ENCODE measurements around the gene FAM120B.

DNA sequence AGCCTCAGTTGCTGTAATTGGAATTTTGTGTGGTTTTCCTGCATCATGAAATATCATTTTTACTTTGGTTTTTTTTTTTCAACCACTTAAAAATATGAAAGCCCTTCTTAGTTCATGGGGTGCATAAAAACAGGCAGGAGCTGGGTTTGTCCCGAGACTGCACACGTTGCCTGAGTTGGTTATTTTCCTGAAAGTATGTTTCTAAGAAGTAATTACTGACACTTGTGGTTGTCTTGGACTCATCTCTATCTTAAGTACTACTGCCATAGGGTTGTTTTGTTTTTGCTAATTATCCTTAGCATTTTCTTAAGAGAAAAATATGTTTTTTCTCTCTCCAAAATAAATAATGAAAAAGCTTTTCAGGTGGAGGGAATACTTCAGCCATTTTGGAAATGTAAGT is 40.1 kb downstream of the FAM120B start:
- no peak for TF ChIP-seq ZFP30 (CRISPR knock-in tag; IDR thresholded peaks at IDR 0.05)
- TF ChIP-seq, protein P1, sequence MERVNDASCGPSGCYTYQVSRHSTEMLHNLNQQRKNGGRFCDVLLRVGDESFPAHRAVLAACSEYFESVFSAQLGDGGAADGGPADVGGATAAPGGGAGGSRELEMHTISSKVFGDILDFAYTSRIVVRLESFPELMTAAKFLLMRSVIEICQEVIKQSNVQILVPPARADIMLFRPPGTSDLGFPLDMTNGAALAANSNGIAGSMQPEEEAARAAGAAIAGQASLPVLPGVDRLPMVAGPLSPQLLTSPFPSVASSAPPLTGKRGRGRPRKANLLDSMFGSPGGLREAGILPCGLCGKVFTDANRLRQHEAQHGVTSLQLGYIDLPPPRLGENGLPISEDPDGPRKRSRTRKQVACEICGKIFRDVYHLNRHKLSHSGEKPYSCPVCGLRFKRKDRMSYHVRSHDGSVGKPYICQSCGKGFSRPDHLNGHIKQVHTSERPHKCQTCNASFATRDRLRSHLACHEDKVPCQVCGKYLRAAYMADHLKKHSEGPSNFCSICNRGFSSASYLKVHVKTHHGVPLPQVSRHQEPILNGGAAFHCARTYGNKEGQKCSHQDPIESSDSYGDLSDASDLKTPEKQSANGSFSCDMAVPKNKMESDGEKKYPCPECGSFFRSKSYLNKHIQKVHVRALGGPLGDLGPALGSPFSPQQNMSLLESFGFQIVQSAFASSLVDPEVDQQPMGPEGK (CRISPR knock-in tag; IDR thresholded peaks at IDR 0.05; ENCODE audit: borderline replicate concordance): no peak
- no peak for TF ChIP-seq ZNF70 (CRISPR knock-in tag; IDR thresholded peaks at IDR 0.05)
